AG04450 (cell line): ENCODE results near the gene COL23A1. TPM values are rescaled to one million over a fixed set of nuclear protein-coding genes. Genes with fewer than 3 reads are reported as not detected.

ENCODE experiments used
- CTCF ChIA-PET: fragments of 300-600, 350-600 bp; formaldehyde crosslinking; extraction: SDS; loops from one replicate; lab custom pipeline; 2022; ENCODE audit warnings: antibody characterized with exemption, inconsistent platforms; lab: Charles Lee
- POLR2A ChIA-PET: fragments of 350-600 bp; formaldehyde crosslinking; extraction: SDS; loops from one replicate; lab custom pipeline; 2021; ENCODE audit warnings: antibody characterized with exemption, inconsistent platforms; lab: Yijun Ruan, JAX
- DNase-seq: peaks from one replicate; pipeline ENCODE4 v3.0.0-alpha.2; 2011; ENCODE audit warnings: low read depth, low spot score
- H3K27ac ChIP-seq: one replicate; pipeline ENCODE4 v1.5.1; 2012; ENCODE audit warnings: low read depth, low read length, control low read depth
- H3K27me3 ChIP-seq: one replicate; pipeline ENCODE4 v1.6.0; 2012; ENCODE audit warnings: low read length; ENCODE audit not compliant: control insufficient read depth, insufficient read depth
- H3K4me3 ChIP-seq: 2 replicates; pipeline ENCODE4 v1.5.1; 2011; ENCODE audit warnings: mild to moderate bottlenecking, low read depth, low read length, control low read depth
- H3K9me3 ChIP-seq: 2 replicates; pipeline ENCODE4 v1.5.1; 2012; ENCODE audit warnings: low read length; ENCODE audit not compliant: control insufficient read depth, insufficient read depth
- CTCF ChIP-seq: IDR thresholded peaks from 2 replicates; pipeline ENCODE4 v1.5.1; 2011; ENCODE audit warnings: low read depth, low read length, control low read depth, inconsistent platforms
- polyA plus RNA-seq: library from polyadenylated mRNA; depleted of rRNA; stranded (reverse); fragments of >200 nt; gene quantifications from 2 replicates; pipeline ENCODE4 v1.2.3, GENCODE V29; 2011

COL23A1 gene
- polyA plus RNA-seq, 1 experiment, result not detected

DNA sequence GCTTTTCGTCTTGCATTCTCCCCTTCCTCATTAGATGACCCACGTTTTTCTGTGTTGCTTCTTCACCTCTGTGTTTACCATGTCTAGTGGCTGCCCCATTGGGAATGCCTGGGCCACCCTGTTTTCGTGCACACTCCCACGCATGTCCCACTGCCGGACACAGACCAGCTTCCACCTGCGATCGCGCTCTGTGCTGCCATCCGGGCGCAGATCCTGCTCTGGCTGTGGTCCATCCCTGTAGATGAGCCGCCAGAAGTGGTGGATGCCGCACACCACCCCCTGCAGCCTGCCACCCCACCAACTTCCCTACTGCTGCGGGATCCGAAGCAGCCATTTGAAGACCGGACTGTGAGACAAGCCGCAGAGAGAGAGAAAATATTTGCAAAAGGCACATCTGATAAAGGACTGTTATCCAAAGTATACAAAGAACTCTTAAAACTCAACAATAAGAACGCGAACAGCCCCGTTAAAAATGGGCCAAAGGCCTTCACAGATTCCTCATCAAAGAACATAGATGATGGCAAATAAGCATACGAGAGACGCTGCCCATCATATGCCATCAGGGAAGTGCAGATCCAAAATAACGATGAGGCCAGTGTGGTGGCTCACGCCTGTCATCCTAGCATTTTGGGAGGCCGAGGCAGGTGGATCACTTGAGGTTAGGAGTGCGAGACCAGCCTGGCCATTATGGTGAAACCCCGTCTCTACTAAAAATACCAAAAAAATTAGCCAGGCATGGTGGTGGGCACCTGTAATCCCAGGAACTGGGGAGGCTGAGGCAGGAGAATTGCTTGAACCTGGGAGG lies 163.7 kb downstream of the COL23A1 start:
- Histone ChIP-seq H3K27me3 (no peaks in the 10 kb centered on the region), H3K27ac (no peak overlapping the region), H3K4me3 (no peak overlapping the region), H3K9me3 (peaks cover 67% of the 10 kb centered on the region)
- ChIA-PET POLR2A (no interaction called here), CTCF (no interaction called here)
- DNase-seq, result no peak
- TF ChIP-seq CTCF, result no peak

- Histone ChIP-seq H3K4me3 (no peak overlapping the region), H3K9me3 (peaks cover 61% of the 10 kb centered on the region), H3K27me3 (no peaks in the 10 kb centered on the region), H3K27ac (no peak overlapping the region)
- CTCF ChIA-PET, result no interaction called here
- POLR2A ChIA-PET, result no interaction called here
- TF ChIP-seq CTCF, result no peak
- no peak for DNase-seq
These were observed 164.5 kb downstream of the COL23A1 start for GRCh38 chr5:178425621-178426068.

DNA sequence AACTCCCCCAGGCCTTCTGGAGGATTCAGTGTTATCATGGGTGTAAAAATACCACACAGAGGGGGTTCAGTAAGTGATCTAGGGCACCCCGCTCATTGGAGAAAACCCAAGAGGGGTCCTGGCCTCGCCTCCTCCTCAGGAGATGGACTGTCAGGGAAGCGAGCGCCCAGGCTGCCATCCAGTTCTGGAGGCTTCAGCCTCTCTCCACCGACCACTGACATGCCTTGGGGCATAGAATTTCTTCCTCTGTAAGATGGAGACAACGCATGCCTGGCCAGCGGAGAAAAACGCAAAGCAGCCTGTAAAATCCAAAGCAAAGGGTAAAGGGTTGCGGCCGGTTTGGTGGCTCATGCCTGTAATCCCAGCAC lies 165.4 kb downstream of the COL23A1 start:
- H3K27me3 ChIP-seq, result no peaks in the 10 kb centered on the region
- ChIA-PET POLR2A (no interaction called here), CTCF (no interaction called here)
- no peak overlapping the region for H3K4me3 ChIP-seq
- no peak for DNase-seq
- peaks cover 59% of the 10 kb centered on the region for H3K9me3 ChIP-seq
- no peak overlapping the region for H3K27ac ChIP-seq
- no peak for TF ChIP-seq CTCF

- DNase-seq, result no peak
- Histone ChIP-seq H3K9me3 (peaks cover 52% of the 10 kb centered on the region), H3K4me3 (no peak overlapping the region), H3K27ac (no peak overlapping the region), H3K27me3 (no peaks in the 10 kb centered on the region)
- ChIA-PET POLR2A (interaction anchor here (0.7 kb wide), 1 partner anchor 102 kb away, joined by 3 read pairs; no protein-coding TSS in a partner anchor), CTCF (no interaction called here)
- TF ChIP-seq CTCF, result no peak
These were observed 166.0 kb downstream of the COL23A1 start for GRCh38 chr5:178423901-178424809.

DNA sequence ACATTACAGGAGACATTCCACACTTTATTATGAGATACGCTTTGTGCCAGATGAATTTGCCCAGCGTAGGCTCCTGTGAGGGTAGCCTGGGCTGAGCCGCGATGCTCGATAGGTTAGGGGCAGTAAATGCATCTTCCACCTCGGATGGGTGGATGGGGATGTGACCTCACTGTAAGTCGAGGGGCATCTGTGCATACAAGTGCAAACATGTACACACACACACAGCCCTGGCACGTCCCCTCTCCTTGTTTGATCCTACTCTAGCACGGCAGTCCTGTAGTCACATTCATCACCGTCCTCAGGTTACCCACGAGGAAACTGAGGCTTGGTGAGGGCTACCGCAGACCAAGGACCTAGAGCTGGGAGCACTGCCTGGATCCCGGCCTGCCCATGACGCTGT lies 166.8 kb downstream of the COL23A1 start:
- ChIA-PET CTCF (no interaction called here), POLR2A (interaction anchor here (0.7 kb wide), 1 partner anchor 102 kb away, joined by 3 read pairs; no protein-coding TSS in a partner anchor)
- H3K27me3 ChIP-seq, result no peaks in the 10 kb centered on the region
- TF ChIP-seq CTCF, result no peak
- no peak overlapping the region for H3K4me3 ChIP-seq
- peaks cover 47% of the 10 kb centered on the region for H3K9me3 ChIP-seq
- no peak for DNase-seq
- H3K27ac ChIP-seq, result no peak overlapping the region
